ENCODE measurements around the gene ITIH1.
"Not testable (repeated sequence)": the region's sequence is repeated elsewhere in the genome, so short reads cannot be mapped to it uniquely, and the experiment has no call there.

Gene ITIH1

GRCh38 chr3:52777127-52777958, at the start of gene ITIH1:
TSS of gene ITIH1 (plus strand) at chr3:52777599. CDS start at chr3:52777616, 17 bp downstream.
- no peak for DNase-seq (ENCODE audit: extremely low read depth, low read depth)
- H3K4me3 ChIP-seq (replicated peaks; ENCODE audit: low read depth, low read length), result no peak within 1 kb of the TSS
- no peak for TF ChIP-seq CTCF (IDR thresholded peaks at IDR 0.05; ENCODE audit: low read depth, low read length, missing control alignments)

- not testable (repeated sequence) for H3K4me3 ChIP-seq (replicated peaks; ENCODE audit: low read depth, low read length); DNase-seq (ENCODE audit: extremely low read depth, low read depth)
Observed at GRCh38 chr3:52728753-52729152, 48.6 kb upstream of the ITIH1 start.

GRCh38 chr3:52730681-52731080, 46.7 kb upstream of the ITIH1 start:
- no peak for TF ChIP-seq CTCF (IDR thresholded peaks at IDR 0.05; ENCODE audit: low read depth, low read length, missing control alignments)
- H3K4me3 ChIP-seq (replicated peaks; ENCODE audit: low read depth, low read length), result no peak overlapping the region
- no peak for DNase-seq (ENCODE audit: extremely low read depth, low read depth)

GRCh38 chr3:52731590-52731989, 45.8 kb upstream of the ITIH1 start:
- TF ChIP-seq CTCF (IDR thresholded peaks at IDR 0.05; ENCODE audit: low read depth, low read length, missing control alignments), result no peak
- DNase-seq (ENCODE audit: extremely low read depth, low read depth), result no peak
- no peak overlapping the region for H3K4me3 ChIP-seq (replicated peaks; ENCODE audit: low read depth, low read length)

- DNase-seq (ENCODE audit: extremely low read depth, low read depth), result no peak
- no peak for TF ChIP-seq CTCF (IDR thresholded peaks at IDR 0.05; ENCODE audit: low read depth, low read length, missing control alignments)
- H3K4me3 ChIP-seq (replicated peaks; ENCODE audit: low read depth, low read length), result no peak overlapping the region
Observed at GRCh38 chr3:52733256-52733891, 44.0 kb upstream of the ITIH1 start.

- no peak for DNase-seq (ENCODE audit: extremely low read depth, low read depth)
- no peak for TF ChIP-seq CTCF (IDR thresholded peaks at IDR 0.05; ENCODE audit: low read depth, low read length, missing control alignments)
- no peak overlapping the region for H3K4me3 ChIP-seq (replicated peaks; ENCODE audit: low read depth, low read length)
Observed at GRCh38 chr3:52739730-52740129, 37.7 kb upstream of the ITIH1 start.

- DNase-seq (ENCODE audit: extremely low read depth, low read depth), result no peak
Observed at GRCh38 chr3:52742418-52743041, 34.9 kb upstream of the ITIH1 start.

More at GRCh38 chr3:52742418-52743041, 34.9 kb upstream of the ITIH1 start:
- peak; percentile 39 for TF ChIP-seq CTCF (IDR thresholded peaks at IDR 0.05; ENCODE audit: low read depth, low read length, missing control alignments)
- H3K4me3 ChIP-seq (replicated peaks; ENCODE audit: low read depth, low read length), result no peak overlapping the region
